Posterior cingulate gyrus (tissue), 11 donors: ENCODE data around the gene VIPR1.
A peak's percentile ranks its signal among the peaks of the same experiment; 100 is the strongest.

Experiments
- DNase-seq, 10 donors: peaks; one replicate each; pipeline versions ENCODE4 v3.0.0 to v3.0.0-alpha.2; 2020 to 2021; ENCODE audit warnings: mixed read lengths in 3 of 10
- intact Hi-C: fragments of 100-400 bp; cut with DNase I; formaldehyde crosslinking; loops from one replicate; pipeline ENCODE4 v1.15.1; 2023

The VIPR1 gene

GRCh38 chr3:42502429-42503250 lies at the start of gene VIPR1:
Gene VIPR1 (plus strand): TSS chr3:42502643. CDS start chr3:42502736, 93 bp downstream.
- intact Hi-C loops, result loop anchor here (2.0 kb wide), 1 partner anchor 34 kb away; no protein-coding TSS in a partner anchor
- peak; percentile 72 to 98 (median 88) for DNase-seq

GRCh38 chr3:42456211-42456610 lies 46.2 kb upstream of the VIPR1 start:
- intact Hi-C loops, result no loop called here
- DNase-seq, result no peak

- no peak for DNase-seq
- intact Hi-C loops, result no loop called here
Observed at GRCh38 chr3:42459151-42459550, 43.3 kb upstream of the VIPR1 start.

- DNase-seq, result no peak
- intact Hi-C loops, result no loop called here
Observed at GRCh38 chr3:42461762-42462161, 40.7 kb upstream of the VIPR1 start.

GRCh38 chr3:42463093-42463492 lies 39.4 kb upstream of the VIPR1 start:
- intact Hi-C loops, result no loop called here
- no peak for DNase-seq

- DNase-seq, result no peak
- intact Hi-C loops, result no loop called here
Observed at GRCh38 chr3:42468111-42468510, 34.3 kb upstream of the VIPR1 start.

GRCh38 chr3:42472555-42472954 lies 29.9 kb upstream of the VIPR1 start:
- no peak for DNase-seq
- intact Hi-C loops, result no loop called here

GRCh38 chr3:42473083-42473932 lies 29.1 kb upstream of the VIPR1 start:
- peak in 2 of 10 donors; percentile 21 to 85 for DNase-seq
- intact Hi-C loops, result no loop called here

- no peak for DNase-seq
- intact Hi-C loops, result no loop called here
Observed at GRCh38 chr3:42476225-42477125, 26.0 kb upstream of the VIPR1 start.

- intact Hi-C loops, result no loop called here
- DNase-seq, result no peak
Observed at GRCh38 chr3:42477696-42478095, 24.7 kb upstream of the VIPR1 start.

- intact Hi-C loops, result no loop called here
- no peak for DNase-seq
Observed at GRCh38 chr3:42478830-42479229, 23.6 kb upstream of the VIPR1 start.

- no peak for DNase-seq
- intact Hi-C loops, result no loop called here
Observed at GRCh38 chr3:42486814-42487565, 15.5 kb upstream of the VIPR1 start.

- DNase-seq, result no peak
- intact Hi-C loops, result no loop called here
Observed at GRCh38 chr3:42488687-42489086, 13.8 kb upstream of the VIPR1 start.

GRCh38 chr3:42489116-42489936 lies 13.1 kb upstream of the VIPR1 start:
- intact Hi-C loops, result no loop called here
- DNase-seq, result no peak

- DNase-seq, result no peak
- intact Hi-C loops, result no loop called here
Observed at GRCh38 chr3:42489937-42490227, 12.6 kb upstream of the VIPR1 start.

- DNase-seq, result peak in 1 of 10 donors; percentile 53
- intact Hi-C loops, result no loop called here
Observed at GRCh38 chr3:42490243-42490642, 12.2 kb upstream of the VIPR1 start.

GRCh38 chr3:42491881-42492507 lies 10.4 kb upstream of the VIPR1 start:
- peak in 3 of 10 donors; percentile 37 to 86 (median 81) for DNase-seq

GRCh38 chr3:42492508-42493080 lies 9.8 kb upstream of the VIPR1 start:
- intact Hi-C loops, result no loop called here

More at GRCh38 chr3:42491881-42492507, 10.4 kb upstream of the VIPR1 start:
- intact Hi-C loops, result no loop called here

More at GRCh38 chr3:42492508-42493080, 9.8 kb upstream of the VIPR1 start:
- peak in 2 of 10 donors; percentile 5 to 40 for DNase-seq
